ENCODE results near the gene RPA1. TPM values are rescaled to one million over a fixed set of nuclear protein-coding genes. Genes with fewer than 3 reads are reported as not detected.

RPA1 gene
- total RNA-seq, 1 experiment from 2014 or later = 211 TPM

DNA sequence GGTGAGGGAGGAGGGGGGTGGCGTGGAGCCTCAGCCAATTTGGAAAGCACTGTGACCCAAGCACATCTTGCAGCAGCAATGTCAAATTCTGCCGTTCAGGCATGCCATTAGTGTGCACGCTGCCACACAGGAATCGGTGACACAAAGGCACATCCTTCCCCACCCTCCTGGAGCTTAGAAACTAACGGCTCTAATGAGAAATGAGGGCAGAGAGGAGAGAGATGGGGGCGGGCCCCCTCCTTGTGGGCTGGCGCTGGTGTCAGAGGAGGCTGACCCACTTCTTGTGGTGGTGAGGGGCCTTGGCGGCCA, 100.5 kb downstream of the RPA1 start:
- intact Hi-C loops (cut with micrococcal nuclease; ENCODE audit: unreplicated experiment) = no loop called here
- H3K27me3 ChIP-seq (replicated peaks; ENCODE audit: insufficient read depth, low read depth, low read length, poor library complexity) = no peaks in the 10 kb centered on the region
- H3K4me1 ChIP-seq (ENCODE audit: insufficient read depth, low read length, poor library complexity, severe bottlenecking) = no peaks in the 10 kb centered on the region
- TF ChIP-seq, protein P1, sequence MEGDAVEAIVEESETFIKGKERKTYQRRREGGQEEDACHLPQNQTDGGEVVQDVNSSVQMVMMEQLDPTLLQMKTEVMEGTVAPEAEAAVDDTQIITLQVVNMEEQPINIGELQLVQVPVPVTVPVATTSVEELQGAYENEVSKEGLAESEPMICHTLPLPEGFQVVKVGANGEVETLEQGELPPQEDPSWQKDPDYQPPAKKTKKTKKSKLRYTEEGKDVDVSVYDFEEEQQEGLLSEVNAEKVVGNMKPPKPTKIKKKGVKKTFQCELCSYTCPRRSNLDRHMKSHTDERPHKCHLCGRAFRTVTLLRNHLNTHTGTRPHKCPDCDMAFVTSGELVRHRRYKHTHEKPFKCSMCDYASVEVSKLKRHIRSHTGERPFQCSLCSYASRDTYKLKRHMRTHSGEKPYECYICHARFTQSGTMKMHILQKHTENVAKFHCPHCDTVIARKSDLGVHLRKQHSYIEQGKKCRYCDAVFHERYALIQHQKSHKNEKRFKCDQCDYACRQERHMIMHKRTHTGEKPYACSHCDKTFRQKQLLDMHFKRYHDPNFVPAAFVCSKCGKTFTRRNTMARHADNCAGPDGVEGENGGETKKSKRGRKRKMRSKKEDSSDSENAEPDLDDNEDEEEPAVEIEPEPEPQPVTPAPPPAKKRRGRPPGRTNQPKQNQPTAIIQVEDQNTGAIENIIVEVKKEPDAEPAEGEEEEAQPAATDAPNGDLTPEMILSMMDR (conservative IDR thresholded peaks at IDR 0.05; ENCODE audit: low read depth, low read length) = no peak
- no peak for TF ChIP-seq EZH2 (IDR thresholded peaks at IDR 0.05; ENCODE audit: borderline replicate concordance, low read depth, low read length, poor library complexity, severe bottlenecking)
- CTCF ChIA-PET = no interaction called here
- H3K4me3 ChIP-seq (ENCODE audit: low read depth, low read length, poor library complexity, severe bottlenecking) = no peak overlapping the region
- H3K9me3 ChIP-seq (ENCODE audit: low read depth, low read length, poor library complexity, severe bottlenecking) = no peaks in the 10 kb centered on the region
- BruUV-seq (replicated peaks) = no TSS peak
- no peak for DNase-seq (ENCODE audit: low spot score)
- no peak overlapping the region for H3K27ac ChIP-seq (ENCODE audit: low read depth, low read length, poor library complexity, severe bottlenecking)
- H3K36me3 ChIP-seq (ENCODE audit: insufficient read depth, low read length, poor library complexity, severe bottlenecking) = no peaks in the 10 kb centered on the region
- POLR2A ChIA-PET (ENCODE audit: low non-redundant PET) = no interaction called here

DNA sequence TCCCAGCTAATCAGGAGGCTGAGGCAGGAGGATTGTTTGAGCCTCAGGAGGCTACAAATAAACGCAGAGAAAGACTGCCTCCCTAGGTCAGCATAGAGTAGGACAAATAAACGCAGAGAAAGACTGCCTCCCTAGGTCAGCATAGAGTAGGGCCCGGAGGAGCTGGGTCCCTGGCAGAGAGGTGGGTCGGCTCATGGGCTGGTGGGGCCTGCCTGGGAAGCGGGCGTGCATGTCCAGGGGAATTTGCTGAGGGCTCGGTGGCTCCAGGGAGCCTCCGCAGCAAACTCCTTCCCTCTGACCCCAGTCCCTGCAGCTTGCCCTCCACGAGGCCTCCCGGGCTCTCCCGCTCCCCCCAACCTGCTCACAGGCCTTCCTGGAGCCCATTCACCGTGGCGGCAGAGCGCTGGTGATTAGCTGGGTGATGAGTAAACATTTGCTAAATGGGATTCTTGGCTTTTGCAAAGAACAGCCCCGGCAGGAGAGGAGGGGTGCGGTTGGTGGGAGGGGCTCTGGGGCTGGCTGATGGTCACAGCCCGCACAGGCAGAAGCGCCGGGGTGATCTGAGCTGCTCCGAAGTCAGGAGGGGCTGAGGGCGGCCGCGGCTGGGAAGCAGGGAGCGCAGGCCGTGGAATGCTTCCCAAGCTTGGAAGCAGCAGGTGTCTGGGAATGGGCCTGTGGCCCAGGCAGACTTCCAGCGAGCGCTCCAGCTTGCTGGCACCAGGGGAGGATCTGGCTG, 102.2 kb downstream of the RPA1 start:
- no peak overlapping the region for H3K27ac ChIP-seq (ENCODE audit: low read depth, low read length, poor library complexity, severe bottlenecking)
- no peaks in the 10 kb centered on the region for H3K4me1 ChIP-seq (ENCODE audit: insufficient read depth, low read length, poor library complexity, severe bottlenecking)
- no peaks in the 10 kb centered on the region for H3K36me3 ChIP-seq (ENCODE audit: insufficient read depth, low read length, poor library complexity, severe bottlenecking)
- ChIA-PET POLR2A (ENCODE audit: low non-redundant PET) (no interaction called here), CTCF (no interaction called here)
- H3K27me3 ChIP-seq (replicated peaks; ENCODE audit: insufficient read depth, low read depth, low read length, poor library complexity) = no peaks in the 10 kb centered on the region
- no peaks in the 10 kb centered on the region for H3K9me3 ChIP-seq (ENCODE audit: low read depth, low read length, poor library complexity, severe bottlenecking)
- BruUV-seq (replicated peaks) = no TSS peak
- H3K4me3 ChIP-seq (ENCODE audit: low read depth, low read length, poor library complexity, severe bottlenecking) = no peak overlapping the region
- TF ChIP-seq EZH2 (IDR thresholded peaks at IDR 0.05; ENCODE audit: borderline replicate concordance, low read depth, low read length, poor library complexity, severe bottlenecking) = no peak
- TF ChIP-seq, protein P1 (conservative IDR thresholded peaks at IDR 0.05; ENCODE audit: low read depth, low read length) = no peak
- no peak for DNase-seq (ENCODE audit: low spot score)
- intact Hi-C loops (cut with micrococcal nuclease; ENCODE audit: unreplicated experiment) = no loop called here

DNA sequence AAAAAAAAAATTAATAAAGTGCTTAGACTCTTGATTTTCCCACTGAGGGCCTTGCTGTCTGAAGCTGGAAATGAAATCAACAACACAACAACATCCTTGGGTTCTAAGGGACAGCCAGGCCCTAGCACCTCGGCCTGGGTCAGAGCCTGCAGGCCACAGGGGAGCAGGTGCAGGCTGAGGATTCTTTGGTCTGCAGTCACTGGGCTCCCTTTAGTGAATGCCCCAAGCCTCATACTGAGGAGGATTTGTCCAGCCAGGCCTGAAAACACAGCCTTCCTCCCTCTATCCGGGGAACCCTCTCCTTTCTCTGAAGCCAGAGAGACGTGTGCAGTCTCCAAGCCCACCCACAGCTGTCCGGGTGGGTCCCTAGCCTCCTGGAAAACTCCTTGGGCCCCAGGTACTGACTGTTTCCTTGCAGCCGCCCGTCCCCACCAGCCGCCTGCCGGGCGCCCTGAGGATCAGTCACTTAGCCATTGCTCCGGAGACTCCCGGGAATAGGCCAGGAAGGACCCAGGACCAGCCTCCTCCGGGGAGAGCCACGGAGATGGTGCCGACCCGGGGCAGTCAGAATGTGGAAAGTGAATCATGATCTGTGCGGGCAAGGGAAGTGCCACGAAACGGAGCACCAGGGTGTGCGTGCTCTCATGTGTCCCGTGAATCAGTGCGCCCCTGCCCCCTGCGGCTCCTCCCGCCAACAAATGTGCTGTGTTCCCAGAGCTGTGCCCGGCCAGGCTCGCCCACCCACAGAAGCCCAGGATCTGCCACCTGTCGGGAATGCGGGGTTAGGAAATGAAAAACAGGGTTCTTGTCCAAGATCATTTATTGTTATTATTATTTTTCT, 104.3 kb downstream of the RPA1 start:
- Histone ChIP-seq H3K36me3 (ENCODE audit: insufficient read depth, low read length, poor library complexity, severe bottlenecking) (no peaks in the 10 kb centered on the region), H3K27me3 (replicated peaks; ENCODE audit: insufficient read depth, low read depth, low read length, poor library complexity) (no peaks in the 10 kb centered on the region), H3K27ac (ENCODE audit: low read depth, low read length, poor library complexity, severe bottlenecking) (no peak overlapping the region), H3K9me3 (ENCODE audit: low read depth, low read length, poor library complexity, severe bottlenecking) (no peaks in the 10 kb centered on the region), H3K4me1 (ENCODE audit: insufficient read depth, low read length, poor library complexity, severe bottlenecking) (no peaks in the 10 kb centered on the region), H3K4me3 (ENCODE audit: low read depth, low read length, poor library complexity, severe bottlenecking) (no peak overlapping the region)
- BruUV-seq (replicated peaks) = no TSS peak
- ChIA-PET CTCF (no interaction called here), POLR2A (ENCODE audit: low non-redundant PET) (no interaction called here)
- intact Hi-C loops (cut with micrococcal nuclease; ENCODE audit: unreplicated experiment) = no loop called here
- no peak for DNase-seq (ENCODE audit: low spot score)
- TF ChIP-seq, protein P1 (conservative IDR thresholded peaks at IDR 0.05; ENCODE audit: low read depth, low read length) = no peak
- TF ChIP-seq EZH2 (IDR thresholded peaks at IDR 0.05; ENCODE audit: borderline replicate concordance, low read depth, low read length, poor library complexity, severe bottlenecking) = no peak
